ENCODE results near the gene SLC12A4. TPM values are rescaled to one million over a fixed set of nuclear protein-coding genes. Genes with fewer than 3 reads are reported as not detected.

The SLC12A4 gene
- total and polyA plus RNA-seq, 4 donors = 8.0 to 37.3 (median 17.1) TPM

GRCh38 chr16:67966549-67967182 is 1.8 kb downstream of the SLC12A4 start:
- Histone ChIP-seq H3K27ac (ENCODE audit: low read depth in 1 of 2, low read length in 2 of 2) (peak overlapping the region; percentile 11 to 34), H3K9ac (ENCODE audit: low read depth in 1 of 2, low read length in 2 of 2) (no peak overlapping the region), H3K36me3 (ENCODE audit: control insufficient read depth in 4 of 4, insufficient read depth in 3 of 4, low read depth in 1 of 4, low read length in 3 of 4) (no peaks in the 10 kb centered on the region), H3K9me3 (ENCODE audit: control insufficient read depth in 4 of 4, low read length in 3 of 4) (no peaks in the 10 kb centered on the region), H3K4me3 (ENCODE audit: low read depth in 1 of 3, low read length in 3 of 3) (peak overlapping the region in 1 of 3 donors; percentile 6), H3K27me3 (ENCODE audit: control insufficient read depth in 4 of 4, insufficient read depth in 4 of 4, low read length in 3 of 4) (no peaks in the 10 kb centered on the region), H3K4me1 (ENCODE audit: control insufficient read depth in 4 of 4, insufficient read depth in 4 of 4, low read length in 3 of 4) (peaks cover 3 to 33% (median 18%) of the 10 kb centered on the region in 4 donors)
- WGBS = 79% methylated on average over 3 of the region's 3 CpGs
- TF ChIP-seq ATF3 (IDR thresholded peaks at IDR 0.05) (no peak), RXRA (IDR thresholded peaks at IDR 0.05) (no peak), FOXA1 (IDR thresholded peaks at IDR 0.05) (no peak), HNF4G (IDR thresholded peaks at IDR 0.05) (no peak), EGR1 (IDR thresholded peaks at IDR 0.05; ENCODE audit: low read depth in 2 of 2) (no peak), FOXA2 (IDR thresholded peaks at IDR 0.05) (no peak), REST (IDR thresholded peaks at IDR 0.05) (no peak), SP1 (IDR thresholded peaks at IDR 0.05) (no peak), TAF1 (conservative IDR thresholded peaks at IDR 0.05) (no peak), RAD21 (IDR thresholded peaks at IDR 0.05) (no peak), ZBTB33 (IDR thresholded peaks at IDR 0.05) (no peak), MAX (IDR thresholded peaks at IDR 0.05) (no peak), HNF4A (conservative IDR thresholded peaks at IDR 0.05) (no peak)
- DNase-seq (ENCODE audit: low spot score) = no peak

- 85% methylated on average over 11 of the region's 11 CpGs for WGBS
- H3K36me3 ChIP-seq (ENCODE audit: control insufficient read depth in 4 of 4, insufficient read depth in 3 of 4, low read depth in 1 of 4, low read length in 3 of 4) = no peaks in the 10 kb centered on the region
- H3K27ac ChIP-seq (ENCODE audit: low read depth in 1 of 2, low read length in 2 of 2) = no peak overlapping the region
- no peaks in the 10 kb centered on the region for H3K9me3 ChIP-seq (ENCODE audit: control insufficient read depth in 4 of 4, low read length in 3 of 4)
- no peaks in the 10 kb centered on the region for H3K27me3 ChIP-seq (ENCODE audit: control insufficient read depth in 4 of 4, insufficient read depth in 4 of 4, low read length in 3 of 4)
- H3K4me1 ChIP-seq (ENCODE audit: control insufficient read depth in 4 of 4, insufficient read depth in 4 of 4, low read length in 3 of 4) = peaks cover 9 to 40% (median 24%) of the 10 kb centered on the region in 4 donors
- H3K9ac ChIP-seq (ENCODE audit: low read depth in 1 of 2, low read length in 2 of 2) = no peak overlapping the region
- no peak for DNase-seq (ENCODE audit: low spot score)
- H3K4me3 ChIP-seq (ENCODE audit: low read depth in 1 of 3, low read length in 3 of 3) = no peak overlapping the region
- TF ChIP-seq GABPA (IDR thresholded peaks at IDR 0.05 in 1 of 2, conservative IDR thresholded peaks at IDR 0.05 in 1 of 2) (no peak), JUND (IDR thresholded peaks at IDR 0.05) (no peak), SP1 (IDR thresholded peaks at IDR 0.05) (no peak), HNF4A (conservative IDR thresholded peaks at IDR 0.05) (no peak), RXRA (IDR thresholded peaks at IDR 0.05) (no peak), ATF3 (IDR thresholded peaks at IDR 0.05) (no peak), EGR1 (IDR thresholded peaks at IDR 0.05; ENCODE audit: low read depth in 2 of 2) (no peak), MAX (IDR thresholded peaks at IDR 0.05) (no peak), NR2F2 (IDR thresholded peaks at IDR 0.05) (no peak), ZBTB33 (IDR thresholded peaks at IDR 0.05) (no peak), HNF4G (IDR thresholded peaks at IDR 0.05) (no peak), CTCF (IDR thresholded peaks at IDR 0.05; ENCODE audit: low read depth, low read length, missing input control) (no peak)
Measured at GRCh38 chr16:67965668-67966548, 2.5 kb downstream of the SLC12A4 start.

Measured in liver (tissue), 9 donors.